K562 (cell line): ENCODE results near the gene TUBB4B. TPM values are rescaled to one million over a fixed set of nuclear protein-coding genes. Genes with fewer than 3 reads are reported as not detected.

ENCODE experiments used
- ATF6 ChIP-seq: sonication (generic); formaldehyde crosslinking; IDR thresholded peaks from 2 replicates; pipeline ENCODE4 v1.4.0; 2020; ENCODE audit warnings: mild to moderate bottlenecking, missing genetic modification reagents
- BMI1 ChIP-seq: fragments of 150-350 bp; IDR thresholded peaks from 2 replicates; pipeline ENCODE4 v1.6.1; 2014; ENCODE audit warnings: low read length
- ESRRA ChIP-seq: fragments of 450-650 bp; IDR thresholded peaks from 2 replicates; pipeline ENCODE4 v1.6.1; 2014; ENCODE audit warnings: low read depth, mild to moderate bottlenecking, moderate library complexity, borderline replicate concordance
- FOXP1 ChIP-seq: sonication (generic); formaldehyde crosslinking; IDR thresholded peaks from 2 replicates; pipeline ENCODE4 v1.8.0; 2022; ENCODE audit warnings: mild to moderate bottlenecking, missing genetic modification reagents
- GTF2E2 ChIP-seq: fragments of 200-800 bp; sonication (Bioruptor generic); IDR thresholded peaks from 2 replicates; pipeline ENCODE4 v1.6.1; 2016; ENCODE audit warnings: missing genetic modification characterization, missing compliant biosample characterization
- HNRNPH1 ChIP-seq: fragments of 200-400 bp; formaldehyde crosslinking; optimal IDR thresholded peaks from 2 replicates; pipeline ENCODE3; 2017; ENCODE audit warnings: low read depth, mild to moderate bottlenecking, low read length, moderate library complexity
- IRF9 ChIP-seq: fragments of 450-650 bp; IDR thresholded peaks from 2 replicates; pipeline ENCODE4 v1.6.1; 2016; ENCODE audit warnings: missing biosample characterization, missing genetic modification characterization
- KDM1A ChIP-seq, 2 experiments: fragments of 450-650 bp; IDR thresholded peaks; 2 replicates each; pipeline ENCODE4 v1.6.1; 2016; ENCODE audit warnings: mild to moderate bottlenecking in 2 of 2
- MECOM ChIP-seq: fragments of 250-450 bp; sonication (Bioruptor Pico); IDR thresholded peaks from 2 replicates; pipeline ENCODE4 v1.8.0; 2022; ENCODE audit warnings: inconsistent platforms
- NFE2L1 ChIP-seq: fragments of 450-650 bp; IDR thresholded peaks from 2 replicates; pipeline ENCODE4 v1.6.1; 2016; ENCODE audit warnings: missing genetic modification characterization, low read depth, mild to moderate bottlenecking, missing compliant biosample characterization, moderate library complexity, borderline replicate concordance
- NR0B1 ChIP-seq: fragments of 450-650 bp; IDR thresholded peaks from one replicate; pipeline ENCODE4 v1.6.1; 2018; ENCODE audit warnings: mild to moderate bottlenecking, moderate library complexity; ENCODE audit not compliant: partially characterized antibody
- NR1H2 ChIP-seq: sonication (generic); formaldehyde crosslinking; IDR thresholded peaks from 2 replicates; pipeline ENCODE4 v1.4.0; 2020; ENCODE audit warnings: mild to moderate bottlenecking, missing genetic modification reagents
- POLR2G ChIP-seq: fragments of 200-400 bp; formaldehyde crosslinking; IDR thresholded peaks from 2 replicates; pipeline ENCODE4 v1.6.1; 2017; ENCODE audit warnings: low read depth, mild to moderate bottlenecking, antibody characterized with exemption, low read length, moderate library complexity
- RAD21 ChIP-seq, 2 experiments: fragments of 250-450 bp in 1 of 2; fragments of 450-650 bp in 1 of 2; sonication (Bioruptor Pico) in 1 of 2; formaldehyde crosslinking in 1 of 2; IDR thresholded peaks in 1 of 2; conservative IDR thresholded peaks in 1 of 2; 2 replicates each; pipeline versions ENCODE4 v1.4.0 to v1.8.0; 2020 to 2022; ENCODE audit warnings: mild to moderate bottlenecking in 2 of 2, moderate library complexity in 1 of 2
- RBM34 ChIP-seq: fragments of 200-400 bp; formaldehyde crosslinking; IDR thresholded peaks from 2 replicates; pipeline ENCODE4 v1.6.1; 2018; ENCODE audit warnings: low read length, borderline replicate concordance; ENCODE audit not compliant: insufficient read depth
- RCOR1 ChIP-seq, 2 experiments: IDR thresholded peaks; 2 replicates each; pipeline ENCODE4 v1.6.1; 2012; ENCODE audit warnings: low read depth in 2 of 2, low read length in 2 of 2, borderline replicate concordance in 1 of 2, improper control_type of control experiment in 1 of 2
- SAFB2 ChIP-seq: fragments of 200-400 bp; formaldehyde crosslinking; IDR thresholded peaks from 2 replicates; pipeline ENCODE4 v1.6.1; 2018; ENCODE audit warnings: borderline replicate concordance, low read length, low read depth, moderate library complexity; ENCODE audit not compliant: severe bottlenecking
- SMAD4 ChIP-seq: fragments of 250-450 bp; sonication (Bioruptor Pico); conservative IDR thresholded peaks from 2 replicates; pipeline ENCODE4 v1.8.0; 2021; ENCODE audit warnings: inconsistent platforms, mild to moderate bottlenecking, moderate library complexity
- SREBF1 ChIP-seq: fragments of 150-350 bp; IDR thresholded peaks from 2 replicates; pipeline ENCODE4 v1.6.1; 2014; ENCODE audit warnings: antibody characterized with exemption, low read depth, low read length, borderline replicate concordance
- TCF7 ChIP-seq: sonication (generic); IDR thresholded peaks from 2 replicates; pipeline ENCODE4 v1.6.1; 2016; ENCODE audit warnings: antibody characterized with exemption, borderline replicate concordance
- XRCC5 ChIP-seq: fragments of 200-400 bp; formaldehyde crosslinking; IDR thresholded peaks from 2 replicates; pipeline ENCODE4 v1.6.1; 2017; ENCODE audit warnings: low read depth, mild to moderate bottlenecking, low read length
- ZEB2 ChIP-seq: fragments of 450-650 bp; IDR thresholded peaks from 2 replicates; pipeline ENCODE4 v1.6.1; 2016
- ZNF408 ChIP-seq: fragments of 250-450 bp; sonication (Bioruptor Pico); IDR thresholded peaks from 2 replicates; pipeline ENCODE4 v1.4.0; 2020; ENCODE audit warnings: low read depth, mild to moderate bottlenecking, moderate library complexity
- ZNF695 ChIP-seq: fragments of 450-650 bp; formaldehyde crosslinking; IDR thresholded peaks from 2 replicates; pipeline ENCODE4 v1.4.0; 2020; ENCODE audit warnings: mild to moderate bottlenecking, moderate library complexity
- polyA plus RNA-seq, 8 experiments: library from polyadenylated mRNA; depleted of rRNA in 4 of 8; stranded (reverse) in 5 of 8; unstranded in 3 of 8; fragments of >200 nt; fragmentation: Nextera tagmentation in 2 of 8; fragmentation: Illumina TruSeq in 1 of 8; extraction: Ambion mirVana in 2 of 8; extraction: Trizol in 1 of 8; gene quantifications; 2 replicates each; pipeline versions ENCODE4 v1.2.1 to v1.2.3, GENCODE V29; 2011 to 2014; ENCODE audit warnings: inconsistent platforms in 1 of 8, missing spikeins in 1 of 8
- total RNA-seq, 7 experiments: library from RNA; depleted of rRNA in 6 of 7; stranded (reverse); fragments of >200 nt in 6 of 7; fragmentation: Illumina TruSeq in 2 of 7; extraction: Trizol in 2 of 7; gene quantifications; 2 replicates each; pipeline versions ENCODE4 v1.2.1 to v1.2.3, GENCODE V29; 2011 to 2021; ENCODE audit warnings: low replicate concordance in 1 of 7

The TUBB4B gene
- total and polyA plus RNA-seq, 9 of the 15 experiments (the other 6 are each of a cell fraction or from before 2014, with no cell fraction given), result 24.1 to 443 (median 268) TPM

GRCh38 chr9:137277329-137278041 lies 36.4 kb downstream of the TUBB4B start, which contains the start of gene TOR4A (continued):
- TF ChIP-seq ATF6 (CRISPR knock-in tag) (peak; percentile 42; the same call in 1 of the 2 replicates), ZNF408 (no peak), FOXP1 (no peak), MECOM (CRISPR knock-in tag) (no peak), TCF7 (peak; percentile 44; the same call in 1 of the 2 replicates), KDM1A (IDR thresholded peaks at IDR 0.05) (no peak), RAD21 (CRISPR knock-in tag; conservative IDR thresholded peaks at IDR 0.05 in 1 of 2, IDR thresholded peaks at IDR 0.05 in 1 of 2) (peak; percentile 33 to 58), POLR2G (peak; percentile 94), SMAD4 (peak; percentile 50; the same call in 1 of the 2 replicates), IRF9 (no peak), SREBF1 (0 out of 2 replicates have a peak, but pooled peaks have one; percentile 15), NR1H2 (CRISPR knock-in tag) (no peak), RCOR1 (IDR thresholded peaks at IDR 0.05; ENCODE audit: borderline replicate concordance in 1 of 2, low read depth in 2 of 2, low read length in 2 of 2) (peak in 1 of 2 experiments; percentile 65; a peak in 1 of 4 replicates), RBM34 (no peak), ZEB2 (no peak; the same call in none of the 2 replicates), SAFB2 (no peak), GTF2E2 (no peak), XRCC5 (no peak; the same call in 1 of the 2 replicates), ZNF695 (CRISPR knock-in tag) (no peak), NFE2L1 (tag) (no peak), BMI1 (no peak; the same call in 1 of the 2 replicates), ESRRA (peak; percentile 44; the same call in 1 of the 2 replicates), HNRNPH1 (no peak), NR0B1 (no peak)
